HG02970 (cell line): ENCODE data around the gene DLEC1.
"Not testable (repeated sequence)": the region's sequence is repeated elsewhere in the genome, so short reads cannot be mapped to it uniquely, and the experiment has no call there.

Experiments
- ATAC-seq: cut with Tn5 transposase; IDR thresholded peaks from one replicate; pipeline ENCODE4 v1.9.1; 2021; ENCODE audit warnings: mild to moderate bottlenecking, moderate library complexity, moderate number of reproducible peaks; ENCODE audit not compliant: unreplicated experiment, low FRiP score

The DLEC1 gene

DNA sequence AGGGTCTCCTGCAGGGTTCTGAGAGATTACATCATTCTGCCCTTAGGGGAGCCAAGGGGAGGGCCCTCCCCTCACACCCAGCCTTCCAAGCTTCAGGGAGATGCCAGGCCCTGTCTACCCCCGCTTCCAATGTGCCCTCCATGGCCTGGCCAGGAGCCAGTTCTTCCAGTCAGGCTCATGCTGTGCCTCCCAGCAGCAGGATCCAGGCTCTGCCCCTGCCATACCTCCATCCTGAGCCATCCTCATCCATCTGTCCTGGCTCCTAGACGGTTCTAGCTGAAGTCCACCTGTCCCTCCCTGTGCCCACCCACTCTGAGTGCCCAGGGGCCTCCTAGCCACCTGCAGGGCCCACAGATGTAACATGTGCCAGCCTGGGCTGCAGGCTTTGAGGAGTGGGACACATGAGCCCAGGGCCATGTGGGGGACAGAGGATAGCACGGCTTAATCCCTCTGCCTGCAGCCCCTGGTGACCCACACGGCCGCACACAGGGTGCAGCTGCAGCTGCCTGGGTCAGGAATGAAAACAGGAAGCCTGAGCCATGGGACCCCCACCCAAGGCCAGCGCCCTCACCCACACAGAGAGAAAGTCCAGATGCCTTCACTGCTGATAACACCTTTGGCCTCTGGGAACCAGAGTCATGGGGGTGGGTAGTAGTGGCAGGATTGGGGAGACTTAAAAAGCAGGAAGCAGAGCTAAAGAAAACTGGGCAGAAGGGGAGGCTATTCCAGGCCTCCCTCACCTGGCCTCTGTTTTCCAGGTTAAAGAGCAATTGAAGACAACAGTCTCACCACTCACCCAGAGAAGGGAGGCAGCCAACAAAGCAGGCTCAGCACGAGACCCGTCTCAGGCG lies 21.3 kb upstream of the DLEC1 start:
- no peak for ATAC-seq

DNA sequence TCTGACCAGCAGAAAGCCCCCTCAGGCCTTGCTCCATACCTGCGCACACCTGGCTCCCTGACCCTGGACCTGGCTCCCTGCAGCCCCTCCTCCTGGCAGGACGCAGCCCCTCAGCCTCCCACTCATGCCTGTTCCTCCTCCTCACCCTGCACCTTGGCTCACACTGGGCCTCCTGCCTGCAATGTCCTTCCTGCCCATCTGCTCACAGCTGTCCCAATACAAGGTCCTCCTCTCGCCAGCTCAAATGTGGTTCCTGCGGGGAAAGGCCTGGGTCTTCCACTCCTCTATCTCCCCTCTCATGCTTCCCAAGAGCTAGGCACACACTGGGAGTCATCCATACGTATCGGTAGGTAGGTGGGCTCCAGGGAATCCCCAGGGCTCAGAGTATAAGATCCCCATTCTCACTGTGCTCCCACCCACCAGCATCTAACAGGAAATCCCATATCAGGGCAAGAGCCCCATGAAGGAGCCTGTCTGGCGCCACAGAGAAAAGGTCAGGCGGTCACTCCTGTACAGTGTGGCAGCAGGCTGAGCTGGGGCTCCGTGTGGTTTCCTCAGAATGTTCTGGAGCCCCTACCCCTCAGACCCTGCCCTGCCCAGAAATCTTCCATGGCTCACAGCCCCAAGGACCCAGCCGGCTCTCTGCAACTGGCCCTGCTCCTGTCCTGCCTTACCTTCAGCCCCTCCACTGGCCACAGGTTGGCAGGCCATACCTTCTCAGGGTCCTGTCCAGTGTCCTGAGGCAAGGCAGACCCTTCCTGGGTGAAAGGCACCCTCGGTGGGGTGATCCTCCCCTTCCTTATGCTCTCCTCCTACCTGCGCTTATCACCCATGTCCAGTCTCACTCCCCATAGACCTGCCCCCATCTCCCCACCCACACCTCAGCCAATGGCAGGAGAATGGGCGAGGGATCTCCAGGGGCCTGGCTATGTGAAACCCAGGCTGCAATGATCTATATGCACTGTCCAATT lies 20.4 kb upstream of the DLEC1 start:
- ATAC-seq = no peak

DNA sequence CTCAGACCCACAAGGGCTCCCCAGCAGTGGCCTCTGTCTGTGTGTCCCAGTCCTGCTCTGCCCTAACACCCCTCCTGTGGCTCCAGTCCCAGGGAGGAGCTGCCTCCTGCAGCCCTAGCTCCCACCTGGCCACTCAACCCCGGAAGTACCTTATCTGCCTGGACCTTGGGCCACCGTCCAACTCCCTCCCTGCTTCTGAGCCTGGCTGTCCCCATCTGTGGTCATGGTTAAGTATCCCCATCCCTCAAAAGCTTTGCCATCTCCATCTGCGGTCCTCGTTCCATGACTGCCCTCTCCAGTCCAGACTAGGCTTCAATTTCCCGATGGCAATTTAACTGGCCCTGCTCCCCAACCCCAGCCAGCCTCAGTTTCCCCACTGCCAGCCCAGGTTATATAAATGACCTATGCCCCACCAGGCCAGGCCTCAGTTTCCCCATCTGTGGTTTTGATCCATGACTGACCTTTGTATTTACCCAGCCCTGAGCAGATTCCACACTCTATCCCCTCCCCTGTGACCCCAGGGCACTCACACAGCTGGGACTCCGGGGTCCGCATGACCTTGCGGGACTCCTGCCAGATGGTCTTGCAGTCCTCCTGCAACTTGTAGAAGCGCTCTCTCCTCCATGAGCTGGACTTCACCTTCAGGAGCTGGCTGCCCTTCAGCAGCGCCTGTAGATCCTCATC lies 19.2 kb upstream of the DLEC1 start:
- no peak for ATAC-seq

DNA sequence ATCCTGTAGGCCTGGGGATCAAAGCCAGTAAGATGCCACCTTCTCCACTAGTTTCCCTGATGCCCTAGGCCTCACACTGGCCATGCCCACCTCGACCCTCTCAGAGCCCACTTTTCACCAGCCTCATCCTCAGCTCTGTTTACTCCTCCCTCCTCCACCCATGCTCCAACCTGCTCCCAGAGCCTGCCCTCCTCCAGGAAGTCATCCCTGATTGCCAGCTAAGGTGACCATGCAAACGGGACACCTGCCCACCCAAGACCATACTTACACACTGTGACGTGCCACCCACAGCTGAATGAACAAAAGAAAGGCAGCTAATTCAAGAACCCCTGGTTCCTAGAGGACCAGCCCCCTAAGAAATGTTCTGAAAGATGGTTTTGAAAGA lies 18.7 kb upstream of the DLEC1 start:
- no peak for ATAC-seq

DNA sequence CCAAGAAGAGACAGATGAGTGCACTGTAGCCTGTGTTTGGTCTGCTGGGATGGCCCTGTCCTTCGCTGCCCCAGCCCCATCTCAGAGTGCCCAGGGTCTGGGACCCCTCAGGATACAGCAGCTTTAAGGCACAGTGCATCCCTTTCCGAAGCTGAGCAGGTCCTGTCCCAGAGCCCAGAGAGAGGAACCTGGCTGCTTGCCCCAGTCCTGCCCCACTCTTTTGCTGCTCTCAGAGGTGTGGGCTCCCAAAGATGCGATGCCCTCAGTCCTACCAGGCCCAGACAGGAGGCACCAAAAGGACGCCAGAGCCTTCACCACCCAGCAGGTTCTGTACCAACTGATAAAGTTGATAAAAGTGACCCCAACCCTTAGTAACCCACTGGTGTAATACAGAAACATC lies 17.8 kb upstream of the DLEC1 start:
- no peak for ATAC-seq

DNA sequence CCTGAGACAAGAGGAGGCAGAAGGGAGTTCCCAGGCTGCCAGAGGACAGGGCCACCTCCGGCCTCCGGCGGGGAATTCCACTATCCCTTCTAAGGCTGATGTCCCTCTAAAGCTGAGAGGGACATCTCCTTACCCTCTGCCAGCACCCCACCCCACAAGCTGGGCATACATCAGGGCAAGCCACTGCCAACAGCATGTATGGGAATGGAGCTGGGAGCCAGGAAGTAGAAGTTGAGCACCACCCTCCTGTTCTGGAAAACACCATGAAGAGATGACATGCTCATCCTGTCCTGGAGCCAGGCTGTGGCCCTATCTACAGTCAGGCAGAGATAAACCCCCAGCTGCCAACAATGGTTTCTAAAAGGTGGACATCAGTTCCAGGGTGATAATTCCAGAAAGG lies 16.7 kb upstream of the DLEC1 start:
- no peak for ATAC-seq

DNA sequence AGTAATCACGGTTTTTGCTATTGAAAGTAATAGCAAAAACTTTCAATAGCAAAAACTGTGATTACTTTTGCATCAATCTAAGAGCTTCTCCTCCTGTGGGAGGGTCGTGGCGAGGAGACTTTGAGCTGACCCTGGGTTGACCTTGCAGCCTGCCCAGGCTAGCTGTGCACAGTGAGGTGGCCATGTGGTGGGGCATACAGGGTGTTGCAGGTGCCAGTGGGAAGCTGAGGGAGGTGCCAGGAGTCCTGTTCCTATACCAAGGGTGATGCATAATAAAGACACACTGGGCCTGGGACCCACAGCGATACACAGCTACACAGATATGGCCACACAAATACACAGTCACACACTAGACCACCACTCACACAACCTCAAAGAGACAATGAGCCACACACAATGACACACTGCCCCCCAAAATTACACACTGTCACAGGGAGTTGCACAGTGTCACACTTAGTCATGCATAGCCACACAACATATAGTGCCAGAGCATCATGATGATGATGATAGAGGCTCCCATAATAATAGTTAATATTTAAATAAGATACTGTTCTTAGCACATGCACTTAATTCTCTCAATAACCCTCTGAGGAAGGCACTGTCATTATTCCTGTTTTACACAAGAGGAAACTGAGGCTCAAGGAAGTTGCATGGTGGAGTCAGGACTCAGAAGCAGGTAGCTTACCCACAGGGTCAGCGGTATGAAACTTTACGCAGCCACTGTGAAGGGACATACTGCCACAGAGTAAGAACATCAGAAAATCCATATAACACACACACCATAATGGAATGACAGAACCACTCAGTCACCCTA lies 15.9 kb upstream of the DLEC1 start:
- ATAC-seq = no peak

DNA sequence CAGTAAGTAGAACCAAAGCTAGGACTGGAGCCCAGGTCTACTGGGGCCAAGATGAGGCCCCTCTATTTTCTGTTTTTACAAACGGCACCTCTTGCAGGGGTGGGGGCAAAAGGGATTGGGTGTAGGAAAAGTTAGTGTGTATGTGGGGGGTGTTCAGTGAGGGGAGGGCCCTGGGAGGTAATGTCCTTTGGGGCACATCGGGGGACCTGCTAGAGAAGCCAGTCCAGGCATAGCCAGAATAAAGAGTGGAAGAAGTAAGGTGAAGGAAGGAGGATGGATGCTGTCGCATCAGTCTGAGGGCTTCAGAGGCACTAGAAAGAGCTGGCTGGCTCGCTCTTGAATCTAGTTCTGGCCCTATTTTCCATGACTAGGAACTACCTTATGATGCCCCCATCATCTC lies 12.2 kb upstream of the DLEC1 start:
- no peak for ATAC-seq

DNA sequence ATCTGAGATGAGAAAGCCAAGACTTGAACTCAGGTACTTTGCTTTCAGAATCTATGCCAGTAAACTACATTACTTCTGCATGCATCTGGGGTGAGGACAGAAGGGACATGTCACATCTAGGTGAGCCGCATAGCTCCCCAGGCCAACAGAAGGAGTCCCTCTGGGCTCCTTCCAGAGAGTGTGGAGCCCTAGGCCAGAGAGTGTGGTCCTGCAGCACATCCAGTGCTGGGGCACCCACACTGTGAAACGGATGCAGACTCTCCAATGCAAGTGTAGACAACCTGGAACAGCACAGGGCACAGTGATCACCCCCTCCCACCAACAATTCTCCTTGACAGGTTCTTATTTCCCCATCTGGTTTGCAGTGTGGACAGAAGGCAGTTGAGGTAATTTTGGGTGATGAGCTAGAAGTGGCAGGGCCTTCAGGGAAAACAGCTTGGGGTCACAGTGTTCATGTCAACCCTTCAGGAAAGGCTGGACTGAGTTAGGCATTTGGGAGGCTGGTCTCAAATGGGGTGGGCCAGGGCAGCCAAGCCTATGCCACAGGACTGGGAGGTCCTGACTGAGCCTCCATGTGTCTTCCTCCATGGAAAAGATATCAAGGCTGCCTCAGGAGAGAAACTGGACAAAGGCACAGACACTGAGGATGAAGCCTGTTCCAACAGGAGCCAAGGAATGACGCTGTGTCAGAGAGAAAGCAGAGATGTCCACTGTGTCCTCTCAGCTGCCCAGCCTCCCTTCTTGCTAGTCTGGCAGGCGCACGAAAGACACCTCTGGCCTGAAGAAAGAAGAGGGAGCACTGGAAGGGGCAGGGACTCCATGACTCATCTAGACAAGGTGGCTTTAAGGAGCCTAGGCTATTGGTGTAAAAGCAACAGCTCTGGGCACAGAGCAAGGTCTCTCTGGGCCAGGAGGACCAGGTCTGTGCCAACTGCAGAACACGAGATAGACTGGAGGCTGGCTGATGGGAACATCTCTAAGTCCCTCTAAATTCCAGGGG lies 11.2 kb upstream of the DLEC1 start:
- ATAC-seq = no peak

DNA sequence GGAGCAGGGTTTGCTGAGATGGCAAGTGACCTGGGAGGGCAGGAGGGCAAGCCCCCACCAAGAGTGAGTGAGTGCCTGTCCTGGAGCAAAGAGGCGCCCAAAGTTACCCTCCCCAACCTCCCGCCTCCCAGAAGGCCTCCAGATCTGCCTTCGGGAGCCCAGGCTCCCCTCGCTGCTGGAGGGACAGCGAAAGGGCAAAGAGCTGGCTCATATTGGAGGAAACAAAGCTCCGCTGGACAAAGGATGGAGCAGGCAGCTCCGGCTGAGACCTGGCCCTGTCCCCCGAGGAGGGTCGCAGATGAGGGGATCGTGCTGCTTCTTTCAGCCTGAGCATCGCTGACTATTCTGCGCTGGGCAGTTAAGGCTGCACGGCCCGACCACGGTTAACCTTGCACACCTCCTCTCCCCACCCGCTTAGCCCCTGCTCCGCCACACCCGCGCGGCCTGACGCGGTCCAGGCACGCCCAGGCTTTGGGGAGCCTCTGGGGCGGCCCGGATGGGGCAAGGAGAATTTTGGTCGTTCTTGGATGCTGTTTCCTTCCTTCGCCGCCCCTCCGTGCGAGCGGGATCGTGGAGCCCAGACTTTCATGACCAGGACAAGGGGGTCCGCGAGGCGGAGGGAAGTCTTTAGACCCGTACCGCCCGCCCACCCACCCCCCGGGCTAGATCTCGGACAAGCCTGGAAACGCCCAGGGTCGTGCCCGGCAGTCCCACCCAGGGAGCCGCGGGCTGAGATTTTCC lies 10.2 kb upstream of the DLEC1 start:
- no peak for ATAC-seq

DNA sequence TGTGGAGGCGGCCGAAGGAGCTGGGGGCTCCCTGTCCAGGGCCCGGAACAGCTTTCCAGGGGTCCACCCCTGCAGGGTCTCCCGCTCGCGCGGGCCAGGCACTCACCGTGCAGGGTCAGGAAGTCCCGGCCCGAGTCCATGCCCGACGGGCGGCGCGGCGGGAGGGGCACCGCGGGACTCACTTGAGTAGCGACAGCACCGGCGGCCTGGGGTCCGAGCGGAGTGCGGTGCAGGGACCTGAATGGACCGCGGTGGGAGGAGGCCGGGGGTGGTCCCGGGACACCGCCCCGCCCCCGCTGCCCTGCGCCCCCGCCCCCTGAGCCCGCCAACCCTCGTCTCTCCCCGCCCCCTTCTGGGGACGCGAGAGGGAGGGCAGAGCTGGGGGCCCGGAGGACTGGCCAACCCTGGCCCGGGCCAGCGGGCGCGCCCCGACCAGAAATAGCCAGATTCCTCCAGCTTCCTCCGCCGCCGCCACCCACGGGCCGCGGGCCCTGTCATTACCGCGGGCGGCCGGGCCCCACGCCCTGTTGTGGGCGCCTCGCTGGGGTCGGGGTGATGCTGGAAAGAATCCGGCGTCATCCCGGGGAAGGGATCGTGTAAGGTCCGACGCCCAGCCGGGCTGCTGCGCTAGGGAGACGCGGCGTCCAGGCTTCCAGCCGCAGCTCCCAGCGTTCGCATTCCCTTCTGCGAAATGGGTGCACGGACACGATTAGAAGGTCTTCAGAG lies 9.4 kb upstream of the DLEC1 start, which contains the start of gene PLCD1:
PLCD1 (minus strand) TSS at position 243 of the 726 bp plus-strand sequence; CDS start at position 140, 103 bp downstream.
- no peak for ATAC-seq

DNA sequence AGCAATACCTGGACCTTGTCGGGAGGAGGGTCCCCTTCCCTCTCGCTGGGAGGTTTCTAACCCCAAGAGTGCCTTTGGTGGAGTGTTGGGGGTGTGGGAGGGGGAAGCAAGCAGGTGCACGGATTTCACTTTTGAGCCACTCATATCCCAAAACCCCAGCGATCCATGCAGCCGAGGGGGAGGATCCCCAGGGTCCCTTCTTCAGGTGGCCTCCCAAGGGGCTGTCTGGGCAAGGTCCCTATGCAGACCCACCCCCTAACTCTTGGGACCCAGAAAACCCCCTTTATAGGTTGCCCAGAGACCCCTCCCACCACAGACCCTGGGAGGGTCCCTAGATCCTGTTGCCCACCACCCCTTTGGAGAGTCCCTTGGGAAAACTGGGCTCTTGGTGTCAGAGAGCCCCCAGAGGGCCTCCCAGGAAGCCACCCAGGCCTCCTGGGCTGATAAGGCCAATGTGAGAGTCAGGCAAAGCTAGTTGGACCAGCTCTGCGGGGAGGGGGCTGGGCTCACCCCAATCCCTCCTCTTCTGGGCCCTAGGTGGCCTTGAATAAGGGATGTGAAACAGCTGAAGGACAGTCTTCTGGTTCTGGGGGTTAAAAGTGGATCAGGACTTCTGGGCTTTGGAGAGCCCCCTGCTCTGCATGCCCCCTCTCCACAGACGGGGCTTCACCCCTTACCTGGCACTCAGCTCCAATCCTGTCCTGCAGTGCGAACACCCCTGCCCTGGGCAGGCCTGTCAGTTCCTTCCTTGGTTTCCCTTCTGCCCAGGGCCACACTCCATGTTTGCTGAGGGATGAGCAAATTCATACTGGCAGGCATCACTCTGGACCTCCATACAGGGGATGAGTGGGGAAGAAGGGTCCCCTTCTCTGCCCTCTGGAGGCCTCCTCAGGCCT lies 8.6 kb upstream of the DLEC1 start:
- ATAC-seq = no peak

DNA sequence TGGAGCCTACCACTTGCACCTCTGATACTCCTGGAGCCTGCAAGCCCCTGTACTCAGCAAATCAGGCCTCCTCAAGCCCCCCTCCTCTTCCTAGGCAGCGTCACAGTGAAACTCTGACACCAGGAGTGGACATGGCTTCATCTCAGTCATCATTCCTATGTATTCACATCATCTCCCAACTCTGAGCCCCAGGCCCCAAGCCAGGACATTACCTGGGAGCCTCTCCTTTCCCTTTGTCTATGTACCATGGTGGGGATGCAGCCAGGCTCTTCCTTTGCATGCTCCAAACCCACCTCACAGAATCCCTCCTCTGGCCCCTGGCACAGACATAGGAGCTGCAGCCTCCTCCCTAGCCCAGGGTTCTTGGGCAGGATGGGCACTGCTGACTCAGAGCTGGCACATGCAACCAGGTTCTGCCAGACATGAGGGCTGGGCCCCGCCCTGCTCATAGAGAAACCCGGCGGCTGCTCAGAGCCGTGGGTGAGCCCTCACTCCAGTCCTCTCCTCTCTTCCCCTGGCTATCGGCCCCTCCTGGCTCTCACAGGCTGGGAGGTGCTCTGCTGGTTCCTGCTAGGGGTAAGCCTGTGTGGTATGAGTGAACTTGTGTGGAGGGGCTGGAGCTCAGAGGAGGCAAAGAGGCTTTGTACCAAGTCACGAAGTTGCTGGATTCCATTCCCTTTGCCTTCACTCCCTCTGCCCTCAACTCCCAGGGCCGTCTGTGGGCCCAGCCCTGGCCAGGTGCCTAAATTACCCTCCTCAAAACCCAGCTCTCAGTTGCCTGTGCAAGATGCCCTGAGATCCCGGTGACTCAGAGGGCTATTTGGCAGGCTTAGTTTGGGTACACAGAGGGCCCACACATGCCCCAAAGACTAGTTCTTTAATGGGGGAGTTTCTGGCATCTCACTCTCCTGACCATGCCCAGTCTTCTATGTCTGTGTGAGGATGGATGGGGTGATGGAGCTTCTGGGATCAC lies 7.7 kb upstream of the DLEC1 start:
- ATAC-seq = no peak

DNA sequence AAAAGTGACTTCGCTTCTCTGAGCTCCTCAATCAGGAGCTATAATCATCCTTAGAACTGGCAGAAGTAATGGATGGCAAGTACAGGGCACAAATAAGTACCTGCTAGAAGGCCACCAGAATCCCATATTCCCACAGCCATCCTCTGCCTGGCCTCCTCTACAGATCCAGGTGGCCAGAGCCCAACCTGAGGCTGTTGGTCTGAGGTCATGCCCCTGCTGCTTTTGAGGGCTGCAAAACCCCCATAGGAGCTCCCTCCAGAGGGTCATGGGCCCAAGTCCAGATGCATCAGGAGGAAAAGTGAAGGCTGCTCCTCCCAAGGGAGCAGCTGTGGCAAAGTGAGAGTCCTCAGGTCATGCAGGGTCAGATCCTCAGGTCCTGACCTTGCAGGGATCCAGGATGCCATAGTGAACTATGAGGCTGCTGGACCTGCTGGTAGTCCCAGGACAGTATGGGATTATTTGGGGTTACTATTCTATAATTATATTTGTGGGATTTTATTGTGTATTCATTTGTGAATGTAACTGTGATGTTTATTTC lies 6.6 kb upstream of the DLEC1 start:
- no peak for ATAC-seq

DNA sequence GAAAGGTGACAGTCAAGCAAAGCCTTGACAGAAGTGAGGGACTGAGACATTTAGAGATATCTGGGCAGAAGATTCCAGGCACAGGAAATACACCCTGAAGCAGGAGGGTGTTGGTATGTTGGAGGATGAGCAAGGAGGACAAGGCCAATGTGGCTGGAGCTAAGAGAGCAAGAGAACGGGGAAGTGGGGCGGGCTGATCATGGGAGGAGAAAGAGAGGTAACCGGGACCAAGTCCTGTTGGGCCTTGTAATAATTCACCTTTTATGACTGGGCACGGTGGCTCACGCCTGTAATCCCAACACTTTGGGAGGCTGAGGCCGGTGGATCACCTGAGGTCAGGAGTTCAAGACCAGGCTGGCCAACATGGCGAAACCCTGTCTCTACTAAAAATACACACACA lies 5.4 kb upstream of the DLEC1 start:
- not testable (repeated sequence) for ATAC-seq
